Measurements from ENCODE around the gene CFAP97.
"Not testable (repeated sequence)": the region's sequence is repeated elsewhere in the genome, so short reads cannot be mapped to it uniquely, and the experiment has no call there.

Gene CFAP97

GRCh38 chr4:185203486-185204237 is at the start of gene CFAP97:
Gene CFAP97, minus strand, starts transcription at chr4:185204000. Its CDS starts 12,804 bp downstream, at chr4:185191196.
- peak; percentile 89 for DNase-seq

DNA sequence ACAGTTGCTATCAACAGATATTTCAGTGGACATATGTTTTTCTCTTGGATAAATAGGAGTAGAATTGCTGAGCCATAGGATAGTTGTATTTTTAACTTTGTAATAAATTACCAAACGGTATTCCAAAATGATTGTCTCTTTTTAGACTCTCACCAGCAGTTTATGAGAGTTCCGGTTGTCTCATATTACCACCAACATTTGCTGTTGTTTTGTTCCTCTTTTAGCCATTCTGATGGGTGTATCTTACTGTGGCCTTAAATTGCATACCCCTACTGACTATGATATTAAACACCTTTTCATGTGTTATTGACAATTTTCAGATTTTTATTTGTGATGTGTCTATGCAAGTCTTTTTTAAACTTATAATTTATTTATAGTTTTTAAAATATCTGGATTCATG is 45.3 kb upstream of the CFAP97 start:
- DNase-seq, result no peak

DNA sequence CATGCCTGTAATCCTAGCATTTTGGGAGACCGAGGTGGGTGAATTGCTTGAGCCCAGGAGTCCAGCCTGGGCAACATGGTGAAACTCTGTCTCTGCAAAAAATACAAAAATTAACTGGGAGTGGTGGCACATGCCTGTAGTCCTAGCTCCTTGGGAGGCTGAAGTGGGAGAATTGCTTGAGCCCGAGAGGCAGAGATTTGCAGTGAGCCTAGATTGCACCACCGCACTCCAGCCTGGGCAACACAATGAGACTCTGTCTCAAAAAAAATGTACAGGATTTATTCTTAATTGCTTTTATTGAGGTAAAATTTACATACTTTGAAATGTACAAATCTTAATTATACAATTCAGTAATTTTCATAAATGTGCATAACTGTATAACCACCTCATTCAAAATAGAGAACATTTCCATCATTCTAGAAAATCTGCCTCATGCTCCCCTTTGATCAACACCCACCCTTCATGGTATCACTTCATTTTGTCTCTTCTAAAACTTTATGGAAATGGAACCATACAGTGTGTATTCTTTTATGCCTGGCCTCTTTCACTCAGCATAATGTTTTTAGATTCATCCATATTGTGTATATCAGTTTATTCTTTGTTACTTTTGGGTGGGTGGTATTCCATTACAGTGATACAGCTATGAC is 44.7 kb upstream of the CFAP97 start:
- no peak for DNase-seq

DNA sequence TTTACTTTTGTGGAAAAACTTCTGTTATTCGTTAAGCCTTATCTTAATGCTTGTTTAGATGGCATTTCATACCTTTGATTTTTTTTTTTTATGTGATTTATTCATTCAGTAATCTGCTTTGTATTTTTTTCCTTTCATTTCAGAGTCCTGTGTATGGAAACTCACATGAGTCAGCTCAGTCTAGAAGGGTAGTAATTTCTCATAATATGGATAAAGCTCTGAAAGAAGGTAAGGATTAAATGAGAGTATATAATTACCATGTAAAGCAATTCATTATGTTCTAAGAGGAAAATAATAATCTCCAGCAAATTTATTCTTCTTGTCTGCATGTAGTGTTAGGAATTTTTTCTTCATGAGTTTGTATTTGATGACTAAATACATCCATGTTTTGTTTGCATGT is 43.4 kb upstream of the CFAP97 start:
- DNase-seq, result no peak

- DNase-seq, result no peak
Measured at GRCh38 chr4:185246453-185246852, 42.7 kb upstream of the CFAP97 start.

- no peak for DNase-seq
Measured at GRCh38 chr4:185244763-185245162, 41.0 kb upstream of the CFAP97 start.

- no peak for DNase-seq
Measured at GRCh38 chr4:185243879-185244278, 40.1 kb upstream of the CFAP97 start.

DNA sequence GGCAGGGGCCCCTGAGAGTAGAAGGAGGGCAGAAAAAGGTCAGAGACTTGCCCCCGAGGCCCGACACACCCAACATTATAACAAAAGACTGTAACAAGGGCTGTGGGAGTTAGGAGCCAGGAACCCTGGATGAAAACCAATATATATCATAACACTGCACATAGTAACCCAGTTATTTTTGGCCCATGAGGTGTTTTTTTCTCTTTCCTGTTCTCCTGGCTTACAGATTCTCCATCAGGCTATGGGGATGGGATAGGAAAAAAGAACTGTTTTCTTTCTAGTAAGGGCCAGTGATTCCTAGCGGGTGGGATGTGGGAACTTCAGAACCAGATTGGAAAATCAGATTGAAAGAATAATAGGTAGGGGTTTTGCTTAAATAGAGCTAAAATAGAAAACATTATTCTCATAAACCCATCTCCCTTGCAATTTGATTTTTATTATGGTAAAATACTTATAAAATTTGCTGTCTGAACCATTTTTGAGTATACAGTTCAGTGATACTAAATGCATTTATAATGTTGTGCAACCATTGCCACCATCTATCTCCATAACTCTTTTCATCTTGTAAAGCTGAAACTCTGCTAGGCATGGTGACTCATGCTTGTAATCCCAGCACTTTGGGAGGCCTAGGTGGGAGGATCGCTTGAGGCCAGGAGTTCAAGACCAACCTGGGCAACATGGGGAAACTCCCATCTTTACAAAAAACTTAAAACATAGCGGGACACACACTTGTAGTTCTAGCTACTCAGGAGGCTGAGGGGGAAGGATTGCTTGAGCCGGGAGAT is 39.1 kb upstream of the CFAP97 start:
- no peak for DNase-seq

GRCh38 chr4:185240486-185240885 is 36.7 kb upstream of the CFAP97 start:
- DNase-seq, result not testable (repeated sequence)

GRCh38 chr4:185238750-185239149 is 35.0 kb upstream of the CFAP97 start:
- no peak for DNase-seq

DNA sequence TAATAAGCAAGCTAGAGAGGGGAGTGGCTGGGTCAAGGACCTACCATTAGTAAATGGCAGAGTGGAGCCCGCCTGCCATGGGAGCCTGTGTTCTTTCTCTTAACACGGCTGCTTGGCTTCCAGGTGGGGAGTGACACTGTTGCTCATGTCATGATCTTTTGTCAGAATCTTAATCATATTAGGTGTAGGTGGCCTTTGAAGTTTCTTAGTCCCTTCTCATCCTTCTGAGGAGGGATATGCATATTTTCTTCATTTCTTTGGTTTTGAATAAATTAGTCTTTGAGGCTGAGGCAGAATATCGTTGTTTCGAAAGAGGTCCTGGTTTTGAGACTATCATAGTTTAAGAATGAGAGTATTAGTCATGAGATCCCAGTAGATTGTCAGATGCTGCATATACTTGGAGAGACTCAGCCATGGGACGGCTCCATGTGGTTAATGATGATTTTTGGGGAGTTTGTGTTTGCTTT is 34.4 kb upstream of the CFAP97 start:
- DNase-seq, result no peak

- DNase-seq, result no peak
Measured at GRCh38 chr4:185237175-185237574, 33.4 kb upstream of the CFAP97 start.

DNA sequence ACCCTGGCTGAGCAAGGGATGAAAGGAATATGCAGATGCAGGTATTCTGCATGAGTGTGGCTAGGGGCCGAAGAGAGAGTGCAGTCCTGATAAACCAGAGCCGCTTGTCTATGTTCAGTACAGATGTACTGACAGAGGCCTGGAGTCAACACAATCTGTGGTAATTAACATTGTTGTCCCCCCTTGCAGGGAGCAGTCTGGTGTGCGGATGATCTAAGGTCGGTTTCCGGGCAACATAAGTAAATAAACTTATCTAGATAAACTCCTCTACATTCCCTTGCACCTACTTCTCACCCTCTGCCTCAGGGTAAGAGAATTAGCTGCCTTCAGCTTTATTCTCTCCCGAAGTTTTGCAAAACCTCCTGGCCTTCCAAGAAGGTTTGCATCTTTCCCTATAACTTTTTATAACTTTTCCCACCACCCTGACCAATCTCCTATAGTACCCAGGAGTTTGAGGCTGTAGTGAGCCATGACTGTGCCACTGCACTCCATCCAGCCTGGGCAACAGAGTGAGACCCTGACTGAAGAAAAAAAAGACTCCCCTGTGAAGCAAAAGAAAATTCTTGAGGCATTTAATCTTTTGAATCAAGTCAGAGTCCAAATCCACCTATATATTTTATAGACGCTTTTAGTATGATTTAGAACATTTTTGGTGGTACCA is 32.2 kb upstream of the CFAP97 start:
- no peak for DNase-seq

GRCh38 chr4:185235119-185235842 is 31.5 kb upstream of the CFAP97 start:
- no peak for DNase-seq

GRCh38 chr4:185232370-185232769 is 28.6 kb upstream of the CFAP97 start:
- no peak for DNase-seq

GRCh38 chr4:185229021-185229818 is 25.4 kb upstream of the CFAP97 start:
- no peak for DNase-seq

GRCh38 chr4:185227713-185228278 is 24.0 kb upstream of the CFAP97 start:
- DNase-seq, result no peak

GRCh38 chr4:185227131-185227551 is 23.3 kb upstream of the CFAP97 start:
- no peak for DNase-seq

DNA sequence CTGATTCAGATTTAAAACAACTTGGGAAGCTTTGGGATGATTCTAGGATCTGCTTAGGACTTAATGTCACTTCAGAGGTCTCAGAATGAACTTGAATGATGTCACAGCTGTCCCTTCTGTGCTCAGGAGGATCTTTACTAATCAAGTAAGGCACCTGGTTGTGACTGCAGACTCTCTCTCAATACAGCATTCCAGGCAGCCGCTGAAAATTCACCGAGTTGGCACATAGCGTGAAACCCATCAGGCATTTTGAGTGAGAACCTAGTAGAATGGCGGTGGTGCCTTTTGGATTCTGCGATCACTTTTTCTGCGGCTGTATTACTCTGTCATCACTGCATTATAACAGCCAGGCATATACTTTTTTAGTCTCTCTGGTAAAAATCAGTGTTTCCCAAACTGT is 22.1 kb upstream of the CFAP97 start:
- DNase-seq, result no peak

DNA sequence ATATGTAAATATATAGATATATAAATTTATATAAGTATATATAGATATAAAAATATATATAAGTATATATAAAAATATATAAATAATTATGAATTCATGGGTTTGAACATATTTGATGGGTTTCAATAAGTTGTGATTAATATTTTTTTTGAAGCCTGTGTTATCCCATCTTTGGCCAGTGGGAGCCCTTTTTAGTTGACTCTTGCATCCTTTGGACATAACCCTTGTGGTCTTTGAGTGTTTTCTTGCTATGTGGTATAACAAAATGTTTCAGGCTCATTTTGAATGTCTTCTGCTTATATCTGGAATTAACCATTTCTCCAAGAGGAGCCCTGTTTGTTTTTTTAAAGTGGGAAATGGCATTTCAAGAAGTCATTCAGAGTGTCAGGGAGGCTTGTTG is 20.8 kb upstream of the CFAP97 start:
- DNase-seq, result no peak

GRCh38 chr4:185222598-185222997 is 18.8 kb upstream of the CFAP97 start:
- DNase-seq, result no peak
